K562 (cell line): ENCODE measurements around the gene FBXO17. TPM values are rescaled to one million over a fixed set of nuclear protein-coding genes. Genes with fewer than 3 reads are reported as not detected.

Experiments used
- BMI1 ChIP-seq: fragments of 150-350 bp; IDR thresholded peaks from 2 replicates; pipeline ENCODE4 v1.6.1; 2014; ENCODE audit warnings: low read length
- ETV5 ChIP-seq: sonication (generic); formaldehyde crosslinking; IDR thresholded peaks from 2 replicates; pipeline ENCODE4 v1.4.0; 2020; ENCODE audit warnings: low read depth, mild to moderate bottlenecking, missing genetic modification reagents
- HEY1 ChIP-seq: fragments of 250-450 bp; sonication (Bioruptor Pico); IDR thresholded peaks from 2 replicates; pipeline ENCODE4 v1.5.0; 2020; ENCODE audit warnings: mild to moderate bottlenecking, moderate library complexity, borderline replicate concordance
- MIER1 ChIP-seq: fragments of 450-650 bp; IDR thresholded peaks from 2 replicates; pipeline ENCODE4 v1.6.1; 2016; ENCODE audit warnings: antibody characterized with exemption, mild to moderate bottlenecking, low read depth
- PHF21A ChIP-seq: fragments of 450-650 bp; IDR thresholded peaks from 2 replicates; pipeline ENCODE4 v1.6.1; 2017; ENCODE audit warnings: low read depth, borderline replicate concordance
- POLR3A ChIP-seq: IDR thresholded peaks from 2 replicates; pipeline ENCODE4 v1.6.1; 2011; ENCODE audit warnings: borderline replicate concordance, mild to moderate bottlenecking, moderate library complexity; ENCODE audit not compliant: insufficient read length, insufficient read depth; ENCODE audit errors: extremely low read depth
- REST ChIP-seq, 2 experiments: fragments of 450-650 bp; formaldehyde crosslinking in 1 of 2; IDR thresholded peaks; 2 replicates each; pipeline versions ENCODE4 v1.4.0 to v1.6.1; 2014 to 2020; ENCODE audit warnings: mild to moderate bottlenecking in 2 of 2, borderline replicate concordance in 1 of 2, low read depth in 1 of 2
- SAP30 ChIP-seq: fragments of 200-600 bp; sonication (generic); IDR thresholded peaks from 2 replicates; pipeline ENCODE4 v1.6.1; 2012; ENCODE audit warnings: borderline replicate concordance, low read depth, mild to moderate bottlenecking, moderate library complexity, low read length, control low read depth, inconsistent platforms; ENCODE audit not compliant: insufficient read depth, poor library complexity, severe bottlenecking
- SMAD4 ChIP-seq: fragments of 250-450 bp; sonication (Bioruptor Pico); conservative IDR thresholded peaks from 2 replicates; pipeline ENCODE4 v1.8.0; 2021; ENCODE audit warnings: inconsistent platforms, mild to moderate bottlenecking, moderate library complexity
- TGIF2 ChIP-seq: sonication (generic); formaldehyde crosslinking; IDR thresholded peaks from 2 replicates; pipeline ENCODE4 v1.8.1; 2022; ENCODE audit warnings: mild to moderate bottlenecking, missing genetic modification reagents, moderate library complexity
- ZBTB1 ChIP-seq: sonication (generic); formaldehyde crosslinking; IDR thresholded peaks from 2 replicates; pipeline ENCODE4 v1.8.1; 2023; ENCODE audit warnings: missing genetic modification reagents, low read depth, mild to moderate bottlenecking, borderline replicate concordance
- ZEB2 ChIP-seq: fragments of 450-650 bp; IDR thresholded peaks from 2 replicates; pipeline ENCODE4 v1.6.1; 2016
- ZNF592 ChIP-seq: fragments of 450-650 bp; IDR thresholded peaks from 2 replicates; pipeline ENCODE4 v1.6.1; 2017; ENCODE audit warnings: antibody characterized with exemption, mild to moderate bottlenecking
- polyA plus RNA-seq, 8 experiments: library from polyadenylated mRNA; depleted of rRNA in 4 of 8; stranded (reverse) in 5 of 8; unstranded in 3 of 8; fragments of >200 nt; fragmentation: Nextera tagmentation in 2 of 8; fragmentation: Illumina TruSeq in 1 of 8; extraction: Ambion mirVana in 2 of 8; extraction: Trizol in 1 of 8; gene quantifications; 2 replicates each; pipeline versions ENCODE4 v1.2.1 to v1.2.3, GENCODE V29; 2011 to 2014; ENCODE audit warnings: inconsistent platforms in 1 of 8, missing spikeins in 1 of 8
- total RNA-seq, 7 experiments: library from RNA; depleted of rRNA in 6 of 7; stranded (reverse); fragments of >200 nt in 6 of 7; fragmentation: Illumina TruSeq in 2 of 7; extraction: Trizol in 2 of 7; gene quantifications; 2 replicates each; pipeline versions ENCODE4 v1.2.1 to v1.2.3, GENCODE V29; 2011 to 2021; ENCODE audit warnings: low replicate concordance in 1 of 7

FBXO17 gene
- total and polyA plus RNA-seq, 9 of the 15 experiments (the other 6 are each of a cell fraction or from before 2014, with no cell fraction given): 4.1 to 27.1 (median 19.0) TPM

GRCh38 chr19:38929929-38930775, 45.4 kb downstream of the FBXO17 start, which contains the start of gene SARS2 (continued):
- TF ChIP-seq REST (IDR thresholded peaks at IDR 0.05; ENCODE audit: borderline replicate concordance) (peak; percentile 80; the same call in 1 of the 2 replicates), REST (CRISPR knock-in tag; IDR thresholded peaks at IDR 0.05; ENCODE audit: low read depth) (no peak), TGIF2 (no peak; the same call in 1 of the 2 replicates), HEY1 (no peak), ZNF592 (peak; percentile 89), POLR3A (no peak), ETV5 (CRISPR knock-in tag) (no peak), ZBTB1 (CRISPR knock-in tag) (no peak), PHF21A (no peak), MIER1 (no peak), SMAD4 (peak; percentile 74; the same call in 1 of the 2 replicates), BMI1 (no peak), ZEB2 (no peak), SAP30 (peak; percentile 61)
